Endodermal cell (in vitro differentiated cells): Measurements from ENCODE around the gene MATR3. TPM values are rescaled to one million over a fixed set of nuclear protein-coding genes. Genes with fewer than 3 reads are reported as not detected.
A peak's percentile ranks its signal among the peaks of the same experiment; 100 is the strongest.

ENCODE experiments used
- DNase-seq: peaks from one replicate; pipeline ENCODE4 v3.0.0-alpha.2; 2017
- H3K27ac ChIP-seq: 2 replicates; pipeline ENCODE4 v1.5.1; 2013; ENCODE audit warnings: mild to moderate bottlenecking, low read depth, low read length, moderate library complexity
- H3K27me3 ChIP-seq: 2 replicates; pipeline ENCODE4 v1.6.1; 2013; ENCODE audit warnings: mild to moderate bottlenecking, low read length, moderate library complexity; ENCODE audit not compliant: insufficient read depth, control insufficient read depth, poor library complexity, severe bottlenecking
- H3K36me3 ChIP-seq: 2 replicates; pipeline ENCODE4 v1.7.0; 2013; ENCODE audit warnings: mild to moderate bottlenecking, low read length, moderate library complexity; ENCODE audit not compliant: control insufficient read depth, insufficient read depth
- H3K4me1 ChIP-seq: one replicate; pipeline ENCODE4 v1.7.0; 2013; ENCODE audit warnings: low read length; ENCODE audit not compliant: control insufficient read depth, insufficient read depth
- H3K4me3 ChIP-seq: 2 replicates; pipeline ENCODE4 v1.5.1; 2013; ENCODE audit warnings: mild to moderate bottlenecking, low read length, moderate library complexity
- H3K9ac ChIP-seq: 2 replicates; pipeline ENCODE4 v1.6.1; 2013; ENCODE audit warnings: mild to moderate bottlenecking, low read length, moderate library complexity; ENCODE audit not compliant: poor library complexity, severe bottlenecking; ENCODE audit errors: extremely low read depth
- H3K9me3 ChIP-seq: 2 replicates; pipeline ENCODE4 v1.6.1; 2013; ENCODE audit warnings: mild to moderate bottlenecking, low read length, moderate library complexity; ENCODE audit not compliant: control insufficient read depth
- H3K27ac Mint-ChIP-seq: 2 replicates; pipeline ENCODE4 v1.8.0; 2020; ENCODE audit warnings: mixed read lengths
- H3K27me3 Mint-ChIP-seq: 2 replicates; pipeline ENCODE4 v1.8.0; 2021; ENCODE audit warnings: mild to moderate bottlenecking, mixed read lengths; ENCODE audit not compliant: insufficient read depth
- H3K36me3 Mint-ChIP-seq: 2 replicates; pipeline ENCODE4 v1.8.0; 2020; ENCODE audit warnings: low read depth, mixed read lengths
- H3K4me1 Mint-ChIP-seq: 2 replicates; pipeline ENCODE4 v1.8.0; 2020; ENCODE audit warnings: mixed read lengths
- H3K4me3 Mint-ChIP-seq: 2 replicates; pipeline ENCODE4 v1.8.0; 2020; ENCODE audit warnings: mild to moderate bottlenecking, moderate library complexity, mixed read lengths
- H3K9me3 Mint-ChIP-seq: 2 replicates; pipeline ENCODE4 v1.8.0; 2020; ENCODE audit warnings: mild to moderate bottlenecking, mixed read lengths
- CTCF ChIP-seq: fragments of 200-600 bp; sonication (generic); conservative IDR thresholded peaks from 2 replicates; pipeline ENCODE4 v1.5.0; 2021; ENCODE audit warnings: antibody characterized with exemption, mild to moderate bottlenecking
- WGBS, 2 experiments: methylation state at CpG; one replicate each; pipeline versions ENCODE4 v1.1.5 to v1.1.7; 2013; ENCODE audit warnings: missing lambda C conversion rate in 2 of 2, mixed read lengths in 1 of 2; ENCODE audit not compliant: insufficient coverage in 1 of 2, insufficient read length in 1 of 2; 5-methylcytosine and 5-hydroxymethylcytosine counted together
- total RNA-seq, 2 donors: library from RNA; stranded (reverse); fragmentation: NEBNext Ultra II Directional in 1 of 2; extraction: Animal tissue kit (Norgen Biotek cat#: 25700) in 1 of 2; gene quantifications; 2 replicates in 1 of 2; 3 replicates in 1 of 2; pipeline ENCODE4 v1.2.1, GENCODE V29; 2021

MATR3 gene
- total RNA-seq, 2 donors from 2014 or later: 250 to 279 TPM

DNA sequence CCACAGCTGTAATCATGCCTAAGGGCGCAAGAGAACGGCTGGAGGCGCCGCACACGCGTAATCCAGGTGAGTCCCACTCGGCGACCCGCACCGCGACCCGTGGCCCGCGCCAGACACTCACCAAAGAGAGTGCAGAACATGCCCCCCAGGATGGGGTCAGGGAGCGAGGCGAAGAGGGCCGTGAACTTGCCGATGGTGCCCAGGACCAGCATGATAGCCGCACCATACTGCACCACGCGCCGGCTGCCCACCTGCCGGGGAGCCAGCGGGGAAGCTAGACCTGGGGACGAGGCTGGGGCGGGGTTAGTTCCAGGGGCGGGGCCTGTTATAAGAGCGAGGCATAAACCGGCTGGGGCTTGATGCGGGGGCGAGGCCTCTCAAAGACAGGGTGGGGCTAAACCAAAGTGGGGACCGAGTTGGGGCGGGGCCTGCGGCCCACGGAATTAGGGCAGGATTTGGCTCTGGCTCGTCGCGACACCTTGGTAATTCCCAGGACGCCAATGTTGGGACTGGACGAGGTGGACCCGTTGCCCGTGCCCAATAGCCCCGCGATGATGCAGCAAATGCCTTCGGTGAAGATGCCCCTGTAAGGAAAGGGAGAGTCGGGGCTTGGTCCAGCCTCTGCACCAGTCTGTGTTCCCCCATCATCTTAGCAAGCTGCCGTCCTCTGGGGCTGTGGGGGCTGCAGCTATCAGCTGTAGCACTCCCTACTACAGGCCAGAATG, 84.7 kb downstream of the MATR3 start:
- Mint-ChIP-seq H3K4me1 (peaks cover 9% of the 10 kb centered on the region), H3K27ac (no peak overlapping the region), H3K9me3 (peaks cover 2% of the 10 kb centered on the region), H3K27me3 (no peaks in the 10 kb centered on the region), H3K4me3 (no peak overlapping the region), H3K36me3 (peaks cover 15% of the 10 kb centered on the region)
- H3K9ac ChIP-seq: no peak overlapping the region
- H3K27ac ChIP-seq: no peak overlapping the region
- DNase-seq: peak; percentile 64
- H3K36me3 ChIP-seq: peaks cover 8% of the 10 kb centered on the region
- no peak overlapping the region for H3K4me3 ChIP-seq
- H3K9me3 ChIP-seq: no peaks in the 10 kb centered on the region
- no peak for TF ChIP-seq CTCF
- H3K27me3 ChIP-seq: no peaks in the 10 kb centered on the region
- H3K4me1 ChIP-seq: peaks cover 6% of the 10 kb centered on the region
- 93 to 97% methylated on average over 37 to 47 of the region's 47 CpGs for WGBS, 2 experiments

DNA sequence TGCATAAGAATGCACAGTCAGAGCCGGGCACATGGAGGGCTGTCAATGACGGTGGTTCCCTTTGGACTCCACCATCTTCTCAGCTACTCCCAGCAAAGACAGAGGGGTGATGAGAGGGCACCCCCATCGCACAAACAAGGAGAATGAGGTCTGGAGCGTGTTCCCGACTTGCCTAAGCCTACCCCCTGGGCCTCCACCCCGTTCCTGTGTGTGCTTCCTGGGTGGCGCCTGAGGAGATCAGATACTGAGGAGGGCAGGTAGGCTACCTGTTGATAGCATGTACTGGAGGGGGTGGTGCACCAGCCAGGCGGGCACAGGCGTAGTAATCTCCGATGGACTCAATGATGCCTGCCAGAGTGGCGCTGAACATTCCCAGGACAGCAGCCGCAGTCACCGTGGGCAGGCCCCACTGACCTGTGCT, 85.4 kb downstream of the MATR3 start:
- TF ChIP-seq CTCF: no peak
- H3K4me1 Mint-ChIP-seq: peaks cover 12% of the 10 kb centered on the region
- WGBS, 2 experiments: 93 to 97% methylated on average over 10 to 13 of the region's 13 CpGs
- no peak overlapping the region for H3K4me3 Mint-ChIP-seq
- H3K9me3 ChIP-seq: no peaks in the 10 kb centered on the region
- H3K27ac ChIP-seq: no peak overlapping the region
- H3K4me3 ChIP-seq: no peak overlapping the region
- H3K36me3 Mint-ChIP-seq: peaks cover 10% of the 10 kb centered on the region
- peak; percentile 43 for DNase-seq
- peaks cover 6% of the 10 kb centered on the region for H3K4me1 ChIP-seq
- H3K9me3 Mint-ChIP-seq: peaks cover 2% of the 10 kb centered on the region
- H3K36me3 ChIP-seq: peaks cover 3% of the 10 kb centered on the region
- H3K27me3 ChIP-seq: no peaks in the 10 kb centered on the region
- H3K27me3 Mint-ChIP-seq: no peaks in the 10 kb centered on the region
- H3K27ac Mint-ChIP-seq: no peak overlapping the region
- no peak overlapping the region for H3K9ac ChIP-seq

GRCh38 chr5:139379626-139380449, 86.3 kb downstream of the MATR3 start:
- no peak overlapping the region for H3K4me3 ChIP-seq
- no peak for TF ChIP-seq CTCF
- H3K4me1 Mint-ChIP-seq: peaks cover 16% of the 10 kb centered on the region
- peaks cover 3% of the 10 kb centered on the region for H3K36me3 ChIP-seq
- H3K9ac ChIP-seq: no peak overlapping the region
- H3K9me3 Mint-ChIP-seq: peaks cover 2% of the 10 kb centered on the region
- no peak overlapping the region for H3K27ac ChIP-seq
- peaks cover 6% of the 10 kb centered on the region for H3K4me1 ChIP-seq
- no peak overlapping the region for H3K4me3 Mint-ChIP-seq
- peaks cover 8% of the 10 kb centered on the region for H3K36me3 Mint-ChIP-seq
- DNase-seq: peak; percentile 39
- no peaks in the 10 kb centered on the region for H3K9me3 ChIP-seq
- H3K27me3 Mint-ChIP-seq: no peaks in the 10 kb centered on the region
- H3K27ac Mint-ChIP-seq: no peak overlapping the region
- WGBS, 2 experiments: 94 to 95% methylated on average over 9 to 15 of the region's 15 CpGs
- H3K27me3 ChIP-seq: no peaks in the 10 kb centered on the region

Other genes starting within 250 kb of the MATR3 start
- gene SIL1, start 95.4 kb upstream of the MATR3 start, total RNA-seq: 10 to 100 TPM; 17.2 to 20.2 TPM
- gene PAIP2, start 48.1 kb downstream of the MATR3 start, total RNA-seq: 100 to 1,000 TPM; 128 to 142 TPM
- under 1 TPM; 0.35 to 0.93 TPM for gene SLC23A1, start 89.6 kb downstream of the MATR3 start, total RNA-seq
- under 1 TPM; 0.57 to 0.60 TPM for gene MZB1, start 96.2 kb downstream of the MATR3 start, total RNA-seq
- 1 to 10 TPM; 4.8 to 6.6 TPM for gene PROB1, start 101.4 kb downstream of the MATR3 start, total RNA-seq
- 10 to 100 TPM in 1 of 2 donors, 1 to 10 TPM in 1; 9.8 to 10.6 TPM for gene SPATA24, start 110.3 kb downstream of the MATR3 start, total RNA-seq
- gene DNAJC18, start 145.8 kb downstream of the MATR3 start, total RNA-seq: 10 to 100 TPM; 21.8 to 26.6 TPM
- under 1 TPM in 1 of 2 donors, not detected in 1; 0.62 TPM for gene ECSCR, start 169.0 kb downstream of the MATR3 start, total RNA-seq
- not detected for gene SMIM33, start 177.3 kb downstream of the MATR3 start, total RNA-seq
- under 1 TPM in 1 of 2 donors, not detected in 1; 0.20 TPM for gene STING1, start 189.0 kb downstream of the MATR3 start, total RNA-seq